SK-N-SH (cell line): ENCODE measurements around the gene LY6G5C. TPM values are rescaled to one million over a fixed set of nuclear protein-coding genes. Genes with fewer than 3 reads are reported as not detected.

ENCODE experiments used
- CTCF ChIA-PET: fragments of 300-600, 350-600 bp; formaldehyde crosslinking; extraction: SDS; loops from one replicate; lab custom pipeline; 2021; lab: Yijun Ruan, JAX
- POLR2A ChIA-PET: fragments of 350-600 bp; sonication (Branson Sonifier 250); formaldehyde crosslinking; extraction: SDS; loops from one replicate; lab custom pipeline; 2020; ENCODE audit warnings: antibody characterized with exemption, inconsistent platforms; lab: Yijun Ruan, JAX
- DNase-seq: peaks from one replicate; pipeline ENCODE4 v3.0.0; 2012
- H2AFZ ChIP-seq: fragments of 200-600 bp; sonication (generic); 2 replicates; pipeline ENCODE4 v1.8.1; 2016; ENCODE audit warnings: antibody characterized with exemption, mild to moderate bottlenecking, low read depth
- H3F3A ChIP-seq: fragments of 200-600 bp; sonication (generic); replicated peaks from 2 replicates; pipeline ENCODE3; 2016; ENCODE audit warnings: antibody characterized with exemption, mild to moderate bottlenecking; ENCODE audit not compliant: insufficient read depth
- H3K27ac ChIP-seq, 2 experiments: fragments of 200-500 bp in 1 of 2; fragments of 200-600 bp in 1 of 2; sonication (Bioruptor generic) in 1 of 2; sonication (generic), shearing (Covaris generic) in 1 of 2; 2 replicates each; pipeline versions ENCODE4 v1.5.1 to v1.6.1; 2014 to 2016; ENCODE audit warnings: low read depth in 2 of 2, inconsistent platforms in 1 of 2, low read length in 1 of 2, mild to moderate bottlenecking in 1 of 2, mixed read lengths in 1 of 2
- H3K27me3 ChIP-seq: fragments of 200-600 bp; sonication (generic), shearing (Covaris generic); 2 replicates; pipeline ENCODE4 v1.6.1; 2016; ENCODE audit warnings: mixed run types; ENCODE audit not compliant: insufficient read depth
- H3K36me3 ChIP-seq, 2 experiments: fragments of 200-500 bp in 1 of 2; fragments of 200-600 bp in 1 of 2; sonication (Bioruptor generic) in 1 of 2; sonication (generic) in 1 of 2; replicated peaks in 1 of 2; 2 replicates each; pipeline versions ENCODE3 to v1.5.1; 2014 to 2016; ENCODE audit warnings: low read length in 1 of 2, mild to moderate bottlenecking in 1 of 2; ENCODE audit not compliant: insufficient read depth in 2 of 2, control insufficient read depth in 1 of 2
- H3K4me1 ChIP-seq, 2 experiments: fragments of 200-500 bp in 1 of 2; fragments of 200-600 bp in 1 of 2; sonication (Bioruptor generic) in 1 of 2; sonication (generic), shearing (Covaris generic) in 1 of 2; 2 replicates each; pipeline versions ENCODE4 v1.5.1 to v1.6.1; 2014 to 2016; ENCODE audit warnings: low read depth in 1 of 2, low read length in 1 of 2, mixed run types in 1 of 2; ENCODE audit not compliant: insufficient read depth in 2 of 2, control insufficient read depth in 1 of 2
- H3K4me2 ChIP-seq: fragments of 200-600 bp; sonication (generic), shearing (Covaris generic); 2 replicates; pipeline ENCODE4 v1.6.1; 2017; ENCODE audit warnings: mixed run types
- H3K4me3 ChIP-seq, 2 experiments: fragments of 200-500 bp in 1 of 2; fragments of 200-600 bp in 1 of 2; sonication (Bioruptor generic) in 1 of 2; sonication (generic), shearing (Covaris generic) in 1 of 2; 2 replicates each; pipeline versions ENCODE4 v1.5.1 to v1.8.1; 2014 to 2016; ENCODE audit warnings: low read depth in 2 of 2, inconsistent platforms in 1 of 2, low read length in 1 of 2, mild to moderate bottlenecking in 1 of 2, mixed read lengths in 1 of 2, moderate library complexity in 1 of 2
- H3K79me2 ChIP-seq: fragments of 200-600 bp; sonication (generic); 2 replicates; pipeline ENCODE4 v1.8.1; 2017; ENCODE audit warnings: mild to moderate bottlenecking; ENCODE audit not compliant: insufficient read depth
- H3K9ac ChIP-seq: fragments of 200-600 bp; sonication (generic); 2 replicates; pipeline ENCODE4 v1.6.1; 2017; ENCODE audit warnings: mixed run types
- H3K9me2 ChIP-seq: fragments of 200-600 bp; sonication (generic); 2 replicates; pipeline ENCODE4 v1.6.1; 2017; ENCODE audit warnings: mixed run types
- H3K9me3 ChIP-seq: fragments of 200-600 bp; sonication (generic); 2 replicates; pipeline ENCODE4 v1.6.1; 2017; ENCODE audit warnings: mixed run types, mild to moderate bottlenecking, moderate library complexity
- H4K20me1 ChIP-seq: fragments of 200-600 bp; sonication (generic); 2 replicates; pipeline ENCODE4 v1.6.1; 2017; ENCODE audit warnings: mild to moderate bottlenecking, mixed run types; ENCODE audit not compliant: insufficient read depth
- EP300 ChIP-seq, 2 experiments: IDR thresholded peaks; 2 replicates each; pipeline versions ENCODE4 v1.4.0 to v1.6.1; 2012; ENCODE audit warnings: borderline replicate concordance in 1 of 2, low read depth in 1 of 2, low read length in 1 of 2
- FOSL2 ChIP-seq: IDR thresholded peaks from 2 replicates; pipeline ENCODE4 v1.4.0; 2012; ENCODE audit warnings: low read depth, mild to moderate bottlenecking, moderate library complexity, borderline replicate concordance
- MEF2A ChIP-seq: IDR thresholded peaks from 2 replicates; pipeline ENCODE4 v1.4.0; 2012; ENCODE audit warnings: low read depth, borderline replicate concordance
- MXI1 ChIP-seq: IDR thresholded peaks from 2 replicates; pipeline ENCODE4 v1.6.1; 2012; ENCODE audit warnings: mild to moderate bottlenecking, low read depth, low read length, improper control_type of control experiment
- NFIC ChIP-seq: IDR thresholded peaks from 2 replicates; pipeline ENCODE4 v1.4.0; 2012; ENCODE audit warnings: borderline replicate concordance
- RCOR1 ChIP-seq: fragments of 150-350 bp; IDR thresholded peaks from 2 replicates; pipeline ENCODE4 v1.6.1; 2017; ENCODE audit warnings: antibody characterized with exemption, low read length
- RFX5 ChIP-seq: IDR thresholded peaks from 2 replicates; pipeline ENCODE4 v1.6.1; 2012; ENCODE audit warnings: mild to moderate bottlenecking, improper control_type of control experiment, low read length
- SMC3 ChIP-seq: IDR thresholded peaks from 2 replicates; pipeline ENCODE4 v1.6.1; 2012; ENCODE audit warnings: low read depth, low read length, improper control_type of control experiment
- TCF12 ChIP-seq: IDR thresholded peaks from 2 replicates; pipeline ENCODE4 v1.4.0; 2012
- USF1 ChIP-seq: IDR thresholded peaks from 2 replicates; pipeline ENCODE4 v1.4.0; 2012; ENCODE audit warnings: low read depth, borderline replicate concordance
- USF2 ChIP-seq: fragments of 150-350 bp; IDR thresholded peaks from 2 replicates; pipeline ENCODE4 v1.6.1; 2017; ENCODE audit warnings: antibody characterized with exemption, low read length, low read depth, borderline replicate concordance
- ZBTB33 ChIP-seq: IDR thresholded peaks from 2 replicates; pipeline ENCODE4 v1.4.0; 2012; ENCODE audit warnings: low read depth, borderline replicate concordance
- WGBS: methylation state at CpG from one replicate; pipeline ENCODE4 v1.1.6; 2017; ENCODE audit warnings: low lambda C conversion rate; 5-methylcytosine and 5-hydroxymethylcytosine counted together
- polyA plus RNA-seq, 3 experiments: library from polyadenylated mRNA; depleted of rRNA; stranded (reverse); fragments of >200 nt; gene quantifications; 2 replicates each; pipeline ENCODE4 v1.2.3, GENCODE V29; 2012
- TF ChIP-seq, protein P1 (sequence below): fragments of 150-350 bp; IDR thresholded peaks from 2 replicates; pipeline ENCODE4 v1.6.1; 2016; ENCODE audit warnings: mild to moderate bottlenecking, low read depth, low read length

Gene LY6G5C
- polyA plus RNA-seq, 1 of the 3 experiments (the other 2 are of a cell fraction): 1.1 TPM

DNA sequence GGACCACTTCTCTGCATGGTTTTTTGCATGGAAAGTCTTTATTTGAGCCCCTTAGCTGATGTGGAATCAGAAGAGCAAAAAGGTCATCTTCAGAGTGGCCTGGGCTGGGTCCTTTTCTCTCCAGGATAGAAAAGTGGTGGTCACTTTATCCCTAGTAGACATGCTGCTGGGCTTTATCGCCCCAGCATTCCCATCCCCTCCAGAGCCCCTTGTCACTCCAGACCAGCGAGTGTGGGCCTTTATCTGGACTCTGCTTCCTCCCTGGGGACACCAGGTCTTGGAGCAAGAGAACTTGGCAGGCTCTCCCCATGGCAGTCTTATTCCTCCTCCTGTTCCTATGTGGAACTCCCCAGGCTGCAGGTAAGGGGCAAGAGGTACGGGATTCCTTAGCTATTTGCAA, 25.7 kb upstream of the LY6G5C start, which contains the start of gene LY6G6F:
TSS of gene LY6G6F (plus strand) at position 268 of the 400 bp plus-strand sequence. CDS start at position 309, 41 bp downstream.
- Histone ChIP-seq H3K9ac (no peak within 1 kb of the TSS), H3K79me2 (peaks cover 12% of the 10 kb centered on the region), H3K36me3 (no peaks in the 10 kb centered on the region), H3K4me3 (no peak within 1 kb of the TSS), H3K9me3 (no peaks in the 10 kb centered on the region), H3K27me3 (no peaks in the 10 kb centered on the region)
- ChIA-PET POLR2A (interaction anchor here (0.5 kb wide), 1 partner anchor 84 kb away, joined by 5 read pairs; no protein-coding TSS in a partner anchor), CTCF (interaction anchor here (1.2 kb wide), 1 partner anchor 23 kb away, joined by 3 read pairs; no protein-coding TSS in a partner anchor)
- no peak for DNase-seq
- 75% methylated on average over 1 of the region's 3 CpGs for WGBS
- TF ChIP-seq MXI1 (no peak), RCOR1 (no peak), TCF12 (no peak), FOSL2 (no peak), USF1 (no peak), SMC3 (no peak), ZBTB33 (no peak), RFX5 (no peak)
- TF ChIP-seq, protein P1, sequence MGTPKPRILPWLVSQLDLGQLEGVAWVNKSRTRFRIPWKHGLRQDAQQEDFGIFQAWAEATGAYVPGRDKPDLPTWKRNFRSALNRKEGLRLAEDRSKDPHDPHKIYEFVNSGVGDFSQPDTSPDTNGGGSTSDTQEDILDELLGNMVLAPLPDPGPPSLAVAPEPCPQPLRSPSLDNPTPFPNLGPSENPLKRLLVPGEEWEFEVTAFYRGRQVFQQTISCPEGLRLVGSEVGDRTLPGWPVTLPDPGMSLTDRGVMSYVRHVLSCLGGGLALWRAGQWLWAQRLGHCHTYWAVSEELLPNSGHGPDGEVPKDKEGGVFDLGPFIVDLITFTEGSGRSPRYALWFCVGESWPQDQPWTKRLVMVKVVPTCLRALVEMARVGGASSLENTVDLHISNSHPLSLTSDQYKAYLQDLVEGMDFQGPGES: no peak
- TF ChIP-seq, all 33 proteins: peak for 0
- Histone ChIP-seq H3K27ac (no peak within 1 kb of the TSS), H3F3A (peaks cover 12% of the 10 kb centered on the region), H4K20me1 (no peaks in the 10 kb centered on the region), H3K9me2 (no peaks in the 10 kb centered on the region), H3K4me2 (no peak within 1 kb of the TSS), H3K4me1 (peaks cover 0 to 6% of the 10 kb centered on the region in 2 experiments; a peak in 2 of 4 replicates), H2AFZ (no peak within 1 kb of the TSS)

DNA sequence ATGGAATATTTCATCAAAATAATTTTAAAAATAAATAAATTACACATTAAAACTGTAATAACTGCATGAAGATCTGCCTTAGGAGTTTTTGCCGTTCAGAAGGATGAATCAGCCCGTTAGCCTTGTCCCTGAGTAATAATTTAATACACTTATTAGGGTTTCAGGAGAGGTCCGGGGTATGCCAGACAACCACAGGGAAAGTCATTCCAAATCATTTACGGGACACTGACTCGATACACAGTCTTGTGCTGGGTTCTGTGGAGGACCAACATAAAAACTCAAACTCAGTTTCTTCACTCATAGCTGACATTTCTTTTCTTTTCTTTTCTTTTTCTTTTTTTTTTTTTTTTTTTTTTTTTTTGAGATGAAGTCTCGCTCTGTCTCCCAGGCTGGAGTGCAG, 25.1 kb upstream of the LY6G5C start:
- Histone ChIP-seq H3K27ac (no peak overlapping the region), H3K9me2 (no peaks in the 10 kb centered on the region), H3K79me2 (peaks cover 19% of the 10 kb centered on the region), H3K9me3 (no peaks in the 10 kb centered on the region), H4K20me1 (no peaks in the 10 kb centered on the region), H3K27me3 (no peaks in the 10 kb centered on the region), H3K36me3 (no peaks in the 10 kb centered on the region), H3K4me1 (peaks cover 0 to 13% of the 10 kb centered on the region in 2 experiments; a peak in 2 of 4 replicates), H3K4me2 (no peak overlapping the region), H2AFZ (no peak overlapping the region), H3F3A (peaks cover 12% of the 10 kb centered on the region), H3K9ac (no peak overlapping the region), H3K4me3 (no peak overlapping the region)
- CTCF ChIA-PET: interaction anchor here (1.2 kb wide), 1 partner anchor 24 kb away, joined by 3 read pairs; no protein-coding TSS in a partner anchor
- WGBS: 57% methylated on average over 6 of the region's 6 CpGs
- no peak for DNase-seq
- TF ChIP-seq EP300 (IDR thresholded peaks at IDR 0.05; ENCODE audit: borderline replicate concordance in 1 of 2, low read depth in 1 of 2, low read length in 1 of 2): no peak
- no peak for TF ChIP-seq MEF2A
- no peak for TF ChIP-seq NFIC
- TF ChIP-seq RCOR1: no peak
- no peak for TF ChIP-seq USF2
- POLR2A ChIA-PET: interaction anchor here (0.5 kb wide), 1 partner anchor 85 kb away, joined by 5 read pairs; no protein-coding TSS in a partner anchor
